OCI-LY7 (cell line): ENCODE results near the gene CRYBA4. TPM values are rescaled to one million over a fixed set of nuclear protein-coding genes. Genes with fewer than 3 reads are reported as not detected.

Source experiments
- Bru-seq: library from RNA; stranded (reverse); fragments of 400-500 nt; gene quantifications from one replicate; lab custom pipeline; 2021; lab: Mats Ljungman, UMichigan
- BruChase-seq, 2 experiments: library from RNA; stranded (reverse); fragments of 400-500 nt; gene quantifications; one replicate each; lab custom pipeline; 2021; lab: Mats Ljungman, UMichigan
- BruUV-seq: library from RNA; stranded (reverse); fragments of 400-500 nt; replicated peaks from 2 replicates; lab custom pipeline; 2021; lab: Mats Ljungman, UMichigan
- CTCF ChIA-PET: fragments of 300-600 bp; sonication (Branson Sonifier 250); formaldehyde crosslinking; loops from one replicate; lab custom pipeline; 2022; ENCODE audit warnings: antibody characterized with exemption; ENCODE audit not compliant: unreplicated experiment; lab: Charles Lee
- POLR2A ChIA-PET: fragments of 300-600 bp; sonication (Branson Sonifier 250); formaldehyde crosslinking; loops from one replicate; lab custom pipeline; 2022; ENCODE audit warnings: antibody characterized with exemption; lab: Charles Lee
- DNase-seq: peaks from one replicate; pipeline ENCODE4 v3.0.0-alpha.2; 2015; ENCODE audit warnings: low spot score
- H2AFZ ChIP-seq: fragments of 200-600 bp; sonication (generic), shearing (Covaris generic); 2 replicates; pipeline ENCODE4 v1.6.1; 2014; ENCODE audit warnings: mild to moderate bottlenecking, antibody characterized with exemption, low read length, moderate library complexity
- H3K27ac ChIP-seq: fragments of 200-600 bp; sonication (generic); 2 replicates; pipeline ENCODE4 v1.5.1; 2014; ENCODE audit warnings: mixed run types, low read depth, mild to moderate bottlenecking, moderate library complexity, low read length, inconsistent platforms; ENCODE audit not compliant: poor library complexity, severe bottlenecking
- H3K36me3 ChIP-seq: fragments of 200-600 bp; sonication (generic); 2 replicates; pipeline ENCODE4 v1.6.1; 2014; ENCODE audit warnings: mild to moderate bottlenecking, antibody characterized with exemption, low read length, moderate library complexity, mixed read lengths; ENCODE audit not compliant: insufficient read depth
- H3K4me1 ChIP-seq: fragments of 200-600 bp; sonication (generic); 2 replicates; pipeline ENCODE4 v1.5.1; 2014; ENCODE audit warnings: mild to moderate bottlenecking, low read length; ENCODE audit not compliant: insufficient read depth, poor library complexity, severe bottlenecking
- H3K4me2 ChIP-seq: fragments of 200-600 bp; sonication (generic); 2 replicates; pipeline ENCODE4 v1.6.1; 2014; ENCODE audit warnings: mild to moderate bottlenecking, low read length
- H3K4me3 ChIP-seq: fragments of 200-600 bp; sonication (generic); 2 replicates; pipeline ENCODE4 v1.5.1; 2014; ENCODE audit warnings: mild to moderate bottlenecking, low read depth, low read length; ENCODE audit not compliant: poor library complexity, severe bottlenecking
- H3K79me2 ChIP-seq: fragments of 200-600 bp; sonication (generic); 2 replicates; pipeline ENCODE4 v1.6.1; 2016; ENCODE audit warnings: low read depth, mild to moderate bottlenecking, low read length, moderate library complexity, mixed read lengths; ENCODE audit not compliant: insufficient read depth
- H3K9me2 ChIP-seq: fragments of 200-600 bp; sonication (generic); 2 replicates; pipeline ENCODE4 v1.6.1; 2016; ENCODE audit warnings: mild to moderate bottlenecking, low read length, mixed read lengths; ENCODE audit not compliant: insufficient read depth
- H3K9me3 ChIP-seq: fragments of 200-600 bp; sonication (generic); 2 replicates; pipeline ENCODE4 v1.6.1; 2014; ENCODE audit warnings: mild to moderate bottlenecking, mixed run types, low read length, mixed read lengths
- H4K20me1 ChIP-seq: fragments of 200-600 bp; sonication (generic); 2 replicates; pipeline ENCODE4 v1.6.1; 2014; ENCODE audit warnings: mild to moderate bottlenecking, antibody characterized with exemption, low read length, moderate library complexity, mixed read lengths; ENCODE audit not compliant: insufficient read depth
- CTCF ChIP-seq: fragments of 200-600 bp; sonication (generic); conservative IDR thresholded peaks from 2 replicates; pipeline ENCODE4 v1.5.1; 2014; ENCODE audit warnings: mild to moderate bottlenecking, antibody characterized with exemption, low read length, moderate library complexity, mixed read lengths
- EZH2phosphoT487 ChIP-seq: fragments of 200-600 bp; sonication (generic); IDR thresholded peaks from 2 replicates; pipeline ENCODE4 v1.6.1; 2018; ENCODE audit warnings: low read depth, borderline replicate concordance, mild to moderate bottlenecking, mixed run types, antibody characterized with exemption, low read length, moderate library complexity, mixed read lengths
- intact Hi-C: fragments of 100-400 bp; cut with micrococcal nuclease; formaldehyde crosslinking; loops from one replicate; pipeline ENCODE4 v1.10.0; 2022; ENCODE audit not compliant: unreplicated experiment
- long read RNA-seq: library from polyadenylated mRNA; stranded (forward); transcript quantifications from one replicate; pipeline ENCODE4 v2.0.0, GENCODE V29; 2022
- total RNA-seq, 2 experiments: library from RNA; depleted of rRNA in 1 of 2; stranded (reverse); fragments of >200 nt in 1 of 2; shearing (Covaris generic) in 1 of 2; gene quantifications; 2 replicates each; pipeline ENCODE4 v1.2.3, GENCODE V29; 2014 to 2022

Gene CRYBA4
- total RNA-seq (2014; rRNA removed; shearing (Covaris generic)) (3.2 TPM in 1 of 2 replicates, not detected in the other), total RNA-seq (2022) (1.3 TPM in 1 of 2 replicates, not detected in the other), Bru-seq, nascent RNA (percentile 25 among the genes with signal in this experiment), BruChase-seq, experiment 1, labeled RNA remaining after a 6-hour chase (percentile 23 among the genes with signal in this experiment), BruChase-seq, experiment 2, labeled RNA remaining after a 2-hour chase (percentile 28 among the genes with signal in this experiment)
- long read RNA-seq, partial matches to known transcripts, result 0 of 1 reads
- long read RNA-seq, other reads (novel, unspliced or antisense), result 1 of 1 reads

- H3K27ac ChIP-seq, result no peak within 1 kb of the TSS
These were observed at the start of gene CRYBA4 for GRCh38 chr22:26621663-26622062. Gene CRYBA4 (plus strand): TSS chr22:26621963. CDS start chr22:26622597, 634 bp downstream.

GRCh38 chr22:26573026-26573662, 48.6 kb upstream of the CRYBA4 start:
- H3K4me3 ChIP-seq, result no peak overlapping the region
- H3K4me1 ChIP-seq, result peaks cover under 1% of the 10 kb centered on the region
- BruUV-seq, result no TSS peak
- intact Hi-C loops, result no loop called here
- ChIA-PET POLR2A (interaction anchor here (0.6 kb wide), 1 partner anchor 18 kb away, joined by 6 read pairs; no protein-coding TSS in a partner anchor), CTCF (no interaction called here)
- H2AFZ ChIP-seq, result no peak overlapping the region
- H3K9me2 ChIP-seq, result no peaks in the 10 kb centered on the region
- H3K36me3 ChIP-seq, result no peaks in the 10 kb centered on the region
- no peak overlapping the region for H3K4me2 ChIP-seq
- no peak overlapping the region for H3K27ac ChIP-seq
- no peaks in the 10 kb centered on the region for H4K20me1 ChIP-seq
- TF ChIP-seq EZH2phosphoT487 (no peak), CTCF (no peak)
- no peak for DNase-seq
- H3K79me2 ChIP-seq, result 0 out of 2 replicates have a peak, but pooled peaks cover under 1% of the 10 kb centered on the region
- no peaks in the 10 kb centered on the region for H3K9me3 ChIP-seq

More at GRCh38 chr22:26621663-26622062, at the start of gene CRYBA4:
- ChIA-PET POLR2A (no interaction called here), CTCF (no interaction called here)
- TF ChIP-seq CTCF, result no peak
- TF ChIP-seq EZH2phosphoT487, result no peak
- intact Hi-C loops, result no loop called here
- H3K4me1 ChIP-seq, result peaks cover 16% of the 10 kb centered on the region
- H3K79me2 ChIP-seq, result no peaks in the 10 kb centered on the region
- H3K9me3 ChIP-seq, result no peaks in the 10 kb centered on the region
- H3K4me3 ChIP-seq, result no peak within 1 kb of the TSS
- no TSS peak for BruUV-seq
- no peaks in the 10 kb centered on the region for H3K9me2 ChIP-seq
- no peaks in the 10 kb centered on the region for H4K20me1 ChIP-seq
- DNase-seq, result no peak
- no peak within 1 kb of the TSS for H3K4me2 ChIP-seq
- H3K36me3 ChIP-seq, result no peaks in the 10 kb centered on the region
- H2AFZ ChIP-seq, result no peak within 1 kb of the TSS
